ENCODE measurements around the gene HTT. TPM values are rescaled to one million over a fixed set of nuclear protein-coding genes. Genes with fewer than 3 reads are reported as not detected.

The HTT gene
- total RNA-seq, 1 experiment from 2014 or later, result 64.4 TPM

- no peak for TF ChIP-seq CTCF (conservative IDR thresholded peaks at IDR 0.05)
- Mint-ChIP-seq H3K9me3 (no peaks in the 10 kb centered on the region; a peak in 1 of 5 replicates), H3K4me3 (no peak overlapping the region), H3K27ac (no peak overlapping the region), H3K27me3 (ENCODE audit: low read depth) (peaks cover 9% of the 10 kb centered on the region), H3K36me3 (ENCODE audit: insufficient read depth in 1 of 3, low read depth in 3 of 3) (no peaks in the 10 kb centered on the region), H3K4me1 (peaks cover 5 to 11% of the 10 kb centered on the region in 2 experiments; a peak in 2 of 4 replicates)
- no CpG with 5 or more reads among the region's 6 CpGs for WGBS (ENCODE audit: extremely low coverage, insufficient read length, low lambda C conversion rate)
- no peak for DNase-seq
- Histone ChIP-seq H3K4me2 (ENCODE audit: insufficient read depth, insufficient read length, low read length) (no peak overlapping the region), H3K4ac (ENCODE audit: low read depth, low read length) (no peak overlapping the region), H2BK12ac (ENCODE audit: insufficient read length, low read depth, low read length) (no peak overlapping the region), H4K91ac (ENCODE audit: insufficient read length, low read depth, low read length) (no peak overlapping the region), H3K56ac (ENCODE audit: insufficient read length, low read depth, low read length) (no peak overlapping the region), H2BK5ac (ENCODE audit: insufficient read length, low read length) (no peak overlapping the region), H3K9ac (ENCODE audit: extremely low read depth, insufficient read length, low read length) (no peak overlapping the region), H4K8ac (replicated peaks; ENCODE audit: insufficient read length, low read depth, low read length) (no peak overlapping the region), H3K79me1 (ENCODE audit: insufficient read depth, low read depth, low read length, poor library complexity, severe bottlenecking) (no peaks in the 10 kb centered on the region), H3K23ac (ENCODE audit: insufficient read length, low read depth, low read length) (no peak overlapping the region), H2AFZ (ENCODE audit: low read length) (no peak overlapping the region), H2BK15ac (ENCODE audit: low read depth, low read length) (no peak overlapping the region), H2AK5ac (ENCODE audit: insufficient read length, low read length) (no peak overlapping the region), H3T11ph (ENCODE audit: low read length) (no peak overlapping the region), H3K9me3 (ENCODE audit: control insufficient read depth, low read depth, low read length) (no peaks in the 10 kb centered on the region), H2BK120ac (ENCODE audit: low read depth, low read length, poor library complexity, severe bottlenecking) (no peak overlapping the region), H3K79me2 (ENCODE audit: insufficient read depth, low read length) (no peaks in the 10 kb centered on the region), H3K27ac (ENCODE audit: insufficient read length, low read depth, low read length) (no peak overlapping the region), H3K23me2 (ENCODE audit: insufficient read length, low read depth, low read length, poor library complexity, severe bottlenecking) (no peaks in the 10 kb centered on the region), H3K18ac (ENCODE audit: insufficient read length, low read depth, low read length) (no peak overlapping the region), H3K4me1 (ENCODE audit: insufficient read depth, low read length) (no peaks in the 10 kb centered on the region), H2BK20ac (ENCODE audit: low read depth, low read length, poor library complexity, severe bottlenecking) (no peak overlapping the region), H3K14ac (ENCODE audit: insufficient read depth, low read length) (no peak overlapping the region), H3K27me3 (ENCODE audit: insufficient read depth, low read length) (no peaks in the 10 kb centered on the region; the same call in 1 of the 2 replicates), H4K5ac (ENCODE audit: insufficient read length, low read depth, low read length) (no peak overlapping the region), H4K20me1 (ENCODE audit: control insufficient read depth, insufficient read depth, insufficient read length) (no peaks in the 10 kb centered on the region)
Measured at GRCh38 chr4:3067473-3068001, 6.9 kb upstream of the HTT start.
